Measurements from ENCODE around the gene PPARGC1A. TPM values are rescaled to one million over a fixed set of nuclear protein-coding genes. Genes with fewer than 3 reads are reported as not detected.

Gene PPARGC1A
- total and polyA plus RNA-seq, 4 donors, result 7.7 to 34.6 (median 16.3) TPM

- no peak overlapping the region for H3K4me3 ChIP-seq (ENCODE audit: low read depth in 1 of 3, low read length in 3 of 3)
- WGBS, result 70% methylated on average over 6 of the region's 6 CpGs
- no peaks in the 10 kb centered on the region for H3K27me3 ChIP-seq (ENCODE audit: control insufficient read depth in 4 of 4, insufficient read depth in 4 of 4, low read length in 3 of 4)
- DNase-seq (ENCODE audit: low spot score), result no peak
- peaks cover 0 to 4% (median 0%) of the 10 kb centered on the region in 4 donors for H3K36me3 ChIP-seq (ENCODE audit: control insufficient read depth in 4 of 4, insufficient read depth in 3 of 4, low read depth in 1 of 4, low read length in 3 of 4)
- no peaks in the 10 kb centered on the region for H3K9me3 ChIP-seq (ENCODE audit: control insufficient read depth in 4 of 4, low read length in 3 of 4)
- no peak overlapping the region for H3K27ac ChIP-seq (ENCODE audit: low read depth in 1 of 2, low read length in 2 of 2)
- TF ChIP-seq EGR1 (IDR thresholded peaks at IDR 0.05; ENCODE audit: low read depth in 2 of 2) (no peak), GABPA (IDR thresholded peaks at IDR 0.05 in 1 of 2, conservative IDR thresholded peaks at IDR 0.05 in 1 of 2) (no peak), REST (IDR thresholded peaks at IDR 0.05) (no peak)
- no peak overlapping the region for H3K9ac ChIP-seq (ENCODE audit: low read depth in 1 of 2, low read length in 2 of 2)
- no peaks in the 10 kb centered on the region for H3K4me1 ChIP-seq (ENCODE audit: control insufficient read depth in 4 of 4, insufficient read depth in 4 of 4, low read length in 3 of 4)
Measured at GRCh38 chr4:23782778-23783437, 106.9 kb downstream of the PPARGC1A start.

- no peak for DNase-seq (ENCODE audit: low spot score)
- Histone ChIP-seq H3K4me1 (ENCODE audit: control insufficient read depth in 4 of 4, insufficient read depth in 4 of 4, low read length in 3 of 4) (no peaks in the 10 kb centered on the region), H3K27me3 (ENCODE audit: control insufficient read depth in 4 of 4, insufficient read depth in 4 of 4, low read length in 3 of 4) (no peaks in the 10 kb centered on the region), H3K9me3 (ENCODE audit: control insufficient read depth in 4 of 4, low read length in 3 of 4) (no peaks in the 10 kb centered on the region), H3K27ac (ENCODE audit: low read depth in 1 of 2, low read length in 2 of 2) (no peak overlapping the region), H3K36me3 (ENCODE audit: control insufficient read depth in 4 of 4, insufficient read depth in 3 of 4, low read depth in 1 of 4, low read length in 3 of 4) (peaks cover 0 to 4% (median 0%) of the 10 kb centered on the region in 4 donors), H3K4me3 (ENCODE audit: low read depth in 1 of 3, low read length in 3 of 3) (no peak overlapping the region), H3K9ac (ENCODE audit: low read depth in 1 of 2, low read length in 2 of 2) (no peak overlapping the region)
- WGBS, result 92% methylated on average over 7 of the region's 7 CpGs
- TF ChIP-seq RXRA (IDR thresholded peaks at IDR 0.05) (no peak), HNF4A (conservative IDR thresholded peaks at IDR 0.05) (no peak), CTCF (IDR thresholded peaks at IDR 0.05; ENCODE audit: low read depth, low read length, missing input control) (no peak), ATF3 (IDR thresholded peaks at IDR 0.05) (no peak), YY1 (IDR thresholded peaks at IDR 0.05) (no peak), SP1 (IDR thresholded peaks at IDR 0.05) (no peak), GABPA (IDR thresholded peaks at IDR 0.05 in 1 of 2, conservative IDR thresholded peaks at IDR 0.05 in 1 of 2) (no peak), FOXA1 (IDR thresholded peaks at IDR 0.05) (no peak), FOXA2 (IDR thresholded peaks at IDR 0.05) (no peak), TAF1 (conservative IDR thresholded peaks at IDR 0.05) (no peak), RAD21 (IDR thresholded peaks at IDR 0.05) (no peak), EGR1 (IDR thresholded peaks at IDR 0.05; ENCODE audit: low read depth in 2 of 2) (no peak), REST (IDR thresholded peaks at IDR 0.05) (no peak), HNF4G (IDR thresholded peaks at IDR 0.05) (no peak), NR2F2 (IDR thresholded peaks at IDR 0.05) (no peak), MAX (IDR thresholded peaks at IDR 0.05) (no peak), ZBTB33 (IDR thresholded peaks at IDR 0.05) (no peak)
Measured at GRCh38 chr4:23779839-23780238, 110.0 kb downstream of the PPARGC1A start.

Measured in liver (tissue), 9 donors.